SK-N-SH (cell line): ENCODE results near the gene BIRC7. TPM values are rescaled to one million over a fixed set of nuclear protein-coding genes. Genes with fewer than 3 reads are reported as not detected.

ENCODE experiments used
- CTCF ChIA-PET: fragments of 300-600, 350-600 bp; formaldehyde crosslinking; extraction: SDS; loops from one replicate; lab custom pipeline; 2021; lab: Yijun Ruan, JAX
- POLR2A ChIA-PET: fragments of 350-600 bp; sonication (Branson Sonifier 250); formaldehyde crosslinking; extraction: SDS; loops from one replicate; lab custom pipeline; 2020; ENCODE audit warnings: antibody characterized with exemption, inconsistent platforms; lab: Yijun Ruan, JAX
- DNase-seq: peaks from one replicate; pipeline ENCODE4 v3.0.0; 2012
- H2AFZ ChIP-seq: fragments of 200-600 bp; sonication (generic); 2 replicates; pipeline ENCODE4 v1.8.1; 2016; ENCODE audit warnings: antibody characterized with exemption, mild to moderate bottlenecking, low read depth
- H3F3A ChIP-seq: fragments of 200-600 bp; sonication (generic); replicated peaks from 2 replicates; pipeline ENCODE3; 2016; ENCODE audit warnings: antibody characterized with exemption, mild to moderate bottlenecking; ENCODE audit not compliant: insufficient read depth
- H3K27ac ChIP-seq, 2 experiments: fragments of 200-500 bp in 1 of 2; fragments of 200-600 bp in 1 of 2; sonication (Bioruptor generic) in 1 of 2; sonication (generic), shearing (Covaris generic) in 1 of 2; 2 replicates each; pipeline versions ENCODE4 v1.5.1 to v1.6.1; 2014 to 2016; ENCODE audit warnings: low read depth in 2 of 2, inconsistent platforms in 1 of 2, low read length in 1 of 2, mild to moderate bottlenecking in 1 of 2, mixed read lengths in 1 of 2
- H3K27me3 ChIP-seq: fragments of 200-600 bp; sonication (generic), shearing (Covaris generic); 2 replicates; pipeline ENCODE4 v1.6.1; 2016; ENCODE audit warnings: mixed run types; ENCODE audit not compliant: insufficient read depth
- H3K36me3 ChIP-seq, 2 experiments: fragments of 200-500 bp in 1 of 2; fragments of 200-600 bp in 1 of 2; sonication (Bioruptor generic) in 1 of 2; sonication (generic) in 1 of 2; replicated peaks in 1 of 2; 2 replicates each; pipeline versions ENCODE3 to v1.5.1; 2014 to 2016; ENCODE audit warnings: low read length in 1 of 2, mild to moderate bottlenecking in 1 of 2; ENCODE audit not compliant: insufficient read depth in 2 of 2, control insufficient read depth in 1 of 2
- H3K4me1 ChIP-seq, 2 experiments: fragments of 200-500 bp in 1 of 2; fragments of 200-600 bp in 1 of 2; sonication (Bioruptor generic) in 1 of 2; sonication (generic), shearing (Covaris generic) in 1 of 2; 2 replicates each; pipeline versions ENCODE4 v1.5.1 to v1.6.1; 2014 to 2016; ENCODE audit warnings: low read depth in 1 of 2, low read length in 1 of 2, mixed run types in 1 of 2; ENCODE audit not compliant: insufficient read depth in 2 of 2, control insufficient read depth in 1 of 2
- H3K4me2 ChIP-seq: fragments of 200-600 bp; sonication (generic), shearing (Covaris generic); 2 replicates; pipeline ENCODE4 v1.6.1; 2017; ENCODE audit warnings: mixed run types
- H3K4me3 ChIP-seq, 2 experiments: fragments of 200-500 bp in 1 of 2; fragments of 200-600 bp in 1 of 2; sonication (Bioruptor generic) in 1 of 2; sonication (generic), shearing (Covaris generic) in 1 of 2; 2 replicates each; pipeline versions ENCODE4 v1.5.1 to v1.8.1; 2014 to 2016; ENCODE audit warnings: low read depth in 2 of 2, inconsistent platforms in 1 of 2, low read length in 1 of 2, mild to moderate bottlenecking in 1 of 2, mixed read lengths in 1 of 2, moderate library complexity in 1 of 2
- H3K79me2 ChIP-seq: fragments of 200-600 bp; sonication (generic); 2 replicates; pipeline ENCODE4 v1.8.1; 2017; ENCODE audit warnings: mild to moderate bottlenecking; ENCODE audit not compliant: insufficient read depth
- H3K9ac ChIP-seq: fragments of 200-600 bp; sonication (generic); 2 replicates; pipeline ENCODE4 v1.6.1; 2017; ENCODE audit warnings: mixed run types
- H3K9me2 ChIP-seq: fragments of 200-600 bp; sonication (generic); 2 replicates; pipeline ENCODE4 v1.6.1; 2017; ENCODE audit warnings: mixed run types
- H3K9me3 ChIP-seq: fragments of 200-600 bp; sonication (generic); 2 replicates; pipeline ENCODE4 v1.6.1; 2017; ENCODE audit warnings: mixed run types, mild to moderate bottlenecking, moderate library complexity
- H4K20me1 ChIP-seq: fragments of 200-600 bp; sonication (generic); 2 replicates; pipeline ENCODE4 v1.6.1; 2017; ENCODE audit warnings: mild to moderate bottlenecking, mixed run types; ENCODE audit not compliant: insufficient read depth
- EZH2phosphoT487 ChIP-seq: fragments of 200-600 bp; sonication (generic); IDR thresholded peaks from 2 replicates; pipeline ENCODE4 v1.6.1; 2017; ENCODE audit warnings: low read depth, mixed run types, mild to moderate bottlenecking, antibody characterized with exemption, moderate library complexity, borderline replicate concordance
- FOSL2 ChIP-seq: IDR thresholded peaks from 2 replicates; pipeline ENCODE4 v1.4.0; 2012; ENCODE audit warnings: low read depth, mild to moderate bottlenecking, moderate library complexity, borderline replicate concordance
- FOXJ3 ChIP-seq: sonication (generic); formaldehyde crosslinking; IDR thresholded peaks from 2 replicates; pipeline ENCODE4 v1.5.1; 2020; ENCODE audit warnings: mild to moderate bottlenecking, missing genetic modification reagents
- JUND ChIP-seq: IDR thresholded peaks from 2 replicates; pipeline ENCODE4 v1.4.0; 2012
- MAX ChIP-seq: IDR thresholded peaks from 2 replicates; pipeline ENCODE4 v1.4.0; 2012; ENCODE audit warnings: low read depth
- MEF2A ChIP-seq: IDR thresholded peaks from 2 replicates; pipeline ENCODE4 v1.4.0; 2012; ENCODE audit warnings: low read depth, borderline replicate concordance
- NRF1 ChIP-seq: IDR thresholded peaks from 2 replicates; pipeline ENCODE4 v1.6.1; 2012; ENCODE audit warnings: low read depth, mild to moderate bottlenecking, low read length
- RXRA ChIP-seq: IDR thresholded peaks from 2 replicates; pipeline ENCODE4 v1.4.0; 2012; ENCODE audit warnings: low read depth, mild to moderate bottlenecking, borderline replicate concordance
- USF1 ChIP-seq: IDR thresholded peaks from 2 replicates; pipeline ENCODE4 v1.4.0; 2012; ENCODE audit warnings: low read depth, borderline replicate concordance
- YY1 ChIP-seq: IDR thresholded peaks from 2 replicates; pipeline ENCODE4 v1.4.0; 2012; ENCODE audit warnings: low read depth, mild to moderate bottlenecking
- WGBS: methylation state at CpG from one replicate; pipeline ENCODE4 v1.1.6; 2017; ENCODE audit warnings: low lambda C conversion rate; 5-methylcytosine and 5-hydroxymethylcytosine counted together
- polyA plus RNA-seq, 3 experiments: library from polyadenylated mRNA; depleted of rRNA; stranded (reverse); fragments of >200 nt; gene quantifications; 2 replicates each; pipeline ENCODE4 v1.2.3, GENCODE V29; 2012

Gene BIRC7
- polyA plus RNA-seq, 1 of the 3 experiments (the other 2 are of a cell fraction) = not detected

- H3K27me3 ChIP-seq = no peaks in the 10 kb centered on the region
- no peaks in the 10 kb centered on the region; a peak in 1 of 4 replicates for H3K4me1 ChIP-seq
- ChIA-PET POLR2A (interaction anchor here (0.5 to 1.7 kb wide), 2 partner anchors 15 to 64 kb away, joined by 4 to 7 read pairs; partner anchors contain the start of gene ARFGAP1), CTCF (interaction anchor here (0.6 to 3.2 kb wide), 5 partner anchors 22 to 232 kb away, joined by 3 to 13 read pairs (median 3); no protein-coding TSS in a partner anchor)
- H3F3A ChIP-seq = peaks cover 4% of the 10 kb centered on the region
- H3K27ac ChIP-seq = no peak overlapping the region
- no peaks in the 10 kb centered on the region for H3K9me3 ChIP-seq
- no peak overlapping the region for H3K9ac ChIP-seq
- H3K4me2 ChIP-seq = no peak overlapping the region
- peaks cover 0 to 56% of the 10 kb centered on the region in 2 experiments for H3K36me3 ChIP-seq
- H3K9me2 ChIP-seq = no peaks in the 10 kb centered on the region
- DNase-seq = no peak
- H3K4me3 ChIP-seq = no peak overlapping the region
- TF ChIP-seq MAX (no peak), JUND (no peak), EZH2phosphoT487 (no peak), RXRA (no peak), FOXJ3 (CRISPR knock-in tag) (no peak), NRF1 (no peak), USF1 (no peak), MEF2A (no peak), FOSL2 (no peak)
- H2AFZ ChIP-seq = no peak overlapping the region
- 94% methylated on average over 50 of the region's 55 CpGs for WGBS
- H3K79me2 ChIP-seq = peaks cover under 1% of the 10 kb centered on the region; the same call in 1 of the 2 replicates
- peaks cover 21% of the 10 kb centered on the region; the same call in 1 of the 2 replicates for H4K20me1 ChIP-seq
These were observed 52.2 kb downstream of the BIRC7 start for GRCh38 chr20:63287697-63288580.

- Histone ChIP-seq H2AFZ (no peak overlapping the region), H4K20me1 (peaks cover 21% of the 10 kb centered on the region; the same call in 1 of the 2 replicates), H3K36me3 (peaks cover 0 to 49% of the 10 kb centered on the region in 2 experiments), H3K27ac (no peak overlapping the region), H3K4me2 (no peak overlapping the region), H3K79me2 (no peaks in the 10 kb centered on the region), H3K9me3 (no peaks in the 10 kb centered on the region), H3K27me3 (no peaks in the 10 kb centered on the region), H3K9me2 (no peaks in the 10 kb centered on the region)
- ChIA-PET POLR2A (interaction anchor here (0.5 to 1.7 kb wide), 2 partner anchors 16 to 65 kb away, joined by 4 to 7 read pairs; partner anchors contain the start of gene ARFGAP1), CTCF (interaction anchor here (0.6 to 3.2 kb wide), 3 partner anchors 65 to 233 kb away, joined by 3 to 12 read pairs (median 3); no protein-coding TSS in a partner anchor)
- WGBS = 96% methylated on average over 26 of the region's 28 CpGs
- no peak for DNase-seq
- no peak for TF ChIP-seq MEF2A
- no peak for TF ChIP-seq EZH2phosphoT487
- no peak for TF ChIP-seq FOXJ3 (CRISPR knock-in tag)
- no peak for TF ChIP-seq YY1
- TF ChIP-seq, all 33 proteins: peak for 0
- Histone ChIP-seq H3F3A (peaks cover 4% of the 10 kb centered on the region), H3K9ac (no peak overlapping the region), H3K4me1 (no peaks in the 10 kb centered on the region; a peak in 1 of 4 replicates), H3K4me3 (no peak overlapping the region)
These were observed 53.0 kb downstream of the BIRC7 start for GRCh38 chr20:63288581-63289251.
